CD14-positive monocyte (primary cell): ENCODE data around the gene CFAP97D1. TPM values are rescaled to one million over a fixed set of nuclear protein-coding genes. Genes with fewer than 3 reads are reported as not detected.

Experiments used
- DNase-seq, 3 donors: peaks; one replicate each; pipeline ENCODE4 v3.0.0-alpha.2; 2011 to 2022
- H2AFZ ChIP-seq: 2 replicates; pipeline ENCODE4 v1.6.0; 2012; ENCODE audit warnings: mild to moderate bottlenecking, low read depth, low read length, inconsistent platforms; ENCODE audit not compliant: insufficient read depth, poor library complexity, severe bottlenecking
- H3K27ac ChIP-seq, 2 donors: 1 replicate in 1 of 2; 2 replicates in 1 of 2; pipeline ENCODE4 v1.5.1; 2012 to 2013; ENCODE audit warnings: low read length in 2 of 2, control low read depth in 1 of 2, inconsistent platforms in 1 of 2, low read depth in 1 of 2, mild to moderate bottlenecking in 1 of 2
- H3K27me3 ChIP-seq, 2 donors: one replicate each; pipeline versions ENCODE4 v1.6.0 to v1.6.1; 2011 to 2013; ENCODE audit warnings: low read length in 2 of 2; ENCODE audit not compliant: control insufficient read depth in 2 of 2, insufficient read depth in 2 of 2
- H3K36me3 ChIP-seq, 2 donors: replicated peaks in 1 of 2; 1 replicate in 1 of 2; 2 replicates in 1 of 2; pipeline versions ENCODE4 v1.5.1 to v1.6.1; 2012 to 2013; ENCODE audit warnings: low read length in 2 of 2, control low read depth in 1 of 2, inconsistent platforms in 1 of 2, mild to moderate bottlenecking in 1 of 2; ENCODE audit not compliant: insufficient read depth in 2 of 2, control insufficient read depth in 1 of 2
- H3K4me1 ChIP-seq, 2 donors: 1 replicate in 1 of 2; 2 replicates in 1 of 2; pipeline versions ENCODE4 v1.5.1 to v1.6.1; 2012 to 2013; ENCODE audit warnings: low read length in 2 of 2, control low read depth in 1 of 2, inconsistent platforms in 1 of 2, mild to moderate bottlenecking in 1 of 2, moderate library complexity in 1 of 2; ENCODE audit not compliant: insufficient read depth in 2 of 2, control insufficient read depth in 1 of 2
- H3K4me2 ChIP-seq: replicated peaks from 2 replicates; pipeline ENCODE3; 2012; ENCODE audit warnings: low read length, moderate library complexity, mild to moderate bottlenecking; ENCODE audit not compliant: poor library complexity, severe bottlenecking; ENCODE audit errors: extremely low read depth
- H3K4me3 ChIP-seq, 3 experiments: fragments of 200-600 bp in 1 of 3; sonication (generic) in 1 of 3; replicated peaks in 1 of 3; 1 replicate in 2 of 3; 2 replicates in 1 of 3; pipeline ENCODE4 v1.5.1; 2011 to 2013; ENCODE audit warnings: low read length in 3 of 3, mild to moderate bottlenecking in 3 of 3, control low read depth in 2 of 3, low read depth in 2 of 3, inconsistent platforms in 1 of 3, moderate library complexity in 1 of 3
- H3K79me2 ChIP-seq: 2 replicates; pipeline ENCODE4 v1.6.0; 2012; ENCODE audit warnings: mild to moderate bottlenecking, control low read depth, inconsistent platforms, low read length, moderate library complexity; ENCODE audit not compliant: insufficient read depth
- H3K9ac ChIP-seq: 2 replicates; pipeline ENCODE4 v1.6.0; 2017; ENCODE audit warnings: low read length, mild to moderate bottlenecking; ENCODE audit not compliant: insufficient read depth, poor library complexity, severe bottlenecking
- H3K9me3 ChIP-seq, 2 donors: replicated peaks in 1 of 2; 1 replicate in 1 of 2; 2 replicates in 1 of 2; pipeline versions ENCODE4 v1.5.1 to v1.6.1; 2012 to 2013; ENCODE audit warnings: low read length in 2 of 2, control low read depth in 1 of 2; ENCODE audit not compliant: control insufficient read depth in 1 of 2, insufficient read depth in 1 of 2
- H4K20me1 ChIP-seq: 2 replicates; pipeline ENCODE4 v1.6.0; 2012; ENCODE audit warnings: mild to moderate bottlenecking, low read length, control low read depth, moderate library complexity; ENCODE audit not compliant: insufficient read depth
- H3K27ac Mint-ChIP-seq, 7 donors: one replicate each; pipeline ENCODE4 v1.8.0; 2020; ENCODE audit warnings: mild to moderate bottlenecking in 7 of 7, mixed read lengths in 7 of 7, moderate library complexity in 6 of 7, inconsistent platforms in 2 of 7
- H3K27me3 Mint-ChIP-seq, 3 donors: one replicate each; pipeline ENCODE4 v1.8.0; 2021 to 2022; ENCODE audit warnings: low read depth in 3 of 3, mild to moderate bottlenecking in 3 of 3, mixed read lengths in 3 of 3, moderate library complexity in 3 of 3, inconsistent platforms in 1 of 3
- H3K36me3 Mint-ChIP-seq, 2 donors: one replicate each; pipeline ENCODE4 v1.8.0; 2020; ENCODE audit warnings: mixed read lengths in 2 of 2, inconsistent platforms in 1 of 2, mild to moderate bottlenecking in 1 of 2
- H3K4me1 Mint-ChIP-seq: one replicate; pipeline ENCODE4 v1.8.0; 2020; ENCODE audit warnings: mild to moderate bottlenecking, mixed read lengths
- H3K4me3 Mint-ChIP-seq, 2 donors: one replicate each; pipeline ENCODE4 v1.8.0; 2020; ENCODE audit warnings: mild to moderate bottlenecking in 2 of 2, mixed read lengths in 2 of 2, moderate library complexity in 1 of 2
- H3K9me3 Mint-ChIP-seq, 7 donors: one replicate each; pipeline ENCODE4 v1.8.0; 2020 to 2022; ENCODE audit warnings: mixed read lengths in 7 of 7, mild to moderate bottlenecking in 6 of 7, moderate library complexity in 6 of 7, inconsistent platforms in 2 of 7
- CTCF ChIP-seq: fragments of 200-600 bp; IDR thresholded peaks from one replicate; pipeline ENCODE4 v1.8.0; 2022; ENCODE audit warnings: antibody characterized with exemption, mild to moderate bottlenecking
- WGBS: methylation state at CpG from one replicate; pipeline ENCODE4 v1.1.5; 2013; ENCODE audit warnings: missing lambda C conversion rate; ENCODE audit not compliant: insufficient coverage; 5-methylcytosine and 5-hydroxymethylcytosine counted together
- intact Hi-C, 2 donors: fragments of 100-400 bp; cut with micrococcal nuclease; formaldehyde crosslinking; loops; one replicate each; pipeline versions ENCODE4 v1.15.0 to v1.15.1; 2023
- polyA minus RNA-seq: library from RNA; depleted of rRNA, polyadenylated mRNA; stranded (reverse); fragments of >200 nt; gene quantifications from 2 replicates; pipeline ENCODE4 v1.2.3, GENCODE V29; 2012
- polyA plus RNA-seq, 3 donors: library from polyadenylated mRNA; depleted of rRNA in 1 of 3; unstranded in 2 of 3; stranded (reverse) in 1 of 3; fragments of 300-500 nt in 2 of 3; fragments of >200 nt in 1 of 3; fragmentation: Illumina TruSeq in 2 of 3; gene quantifications; 1 replicate in 2 of 3; 2 replicates in 1 of 3; pipeline ENCODE4 v1.2.3, GENCODE V29; 2012 to 2021
- total RNA-seq, 12 experiments: library from RNA in 1 of 12; stranded (reverse) in 1 of 12; fragments of 120-200 nt in 1 of 12; gene quantifications; one replicate each; pipeline ENCODE4 v1.2.4 and lab custom pipeline; 2013 to 2026; ENCODE audit warnings: mixed read lengths in 6 of 12, inconsistent platforms in 1 of 12

CFAP97D1 gene
- total RNA-seq (2013): 0.04 TPM
- polyA plus RNA-seq (under 1 TPM in 1 of 3 donors, not detected in 2; 0.07 TPM), polyA minus RNA-seq (not detected in 2 replicates), total RNA-seq (lab: John Stamatoyannopoulos, UW) (0.16 to 15.2 (median 2.8) reads per million in 11 experiments)

GRCh38 chr17:43780135-43780534 is at the start of gene CFAP97D1:
CFAP97D1 (plus strand) TSS chr17:43780435; CDS start chr17:43780463, 28 bp downstream.
- Mint-ChIP-seq H3K9me3 (no peaks in the 10 kb centered on the region), H3K27ac (peak within 1 kb of the TSS; percentile 84 to 95 (median 93)), H3K27me3 (peaks cover 0 to 10% (median 4%) of the 10 kb centered on the region in 3 donors), H3K4me1 (peaks cover 78% of the 10 kb centered on the region), H3K4me3 (peak within 1 kb of the TSS; percentile 74 to 83), H3K36me3 (peaks cover 13 to 20% of the 10 kb centered on the region in 2 donors)
- peak within 1 kb of the TSS; percentile 99 for H3K9ac ChIP-seq
- H4K20me1 ChIP-seq: no peaks in the 10 kb centered on the region
- intact Hi-C loops: no loop called here
- H3K4me2 ChIP-seq: peak within 1 kb of the TSS; percentile 88
- H3K79me2 ChIP-seq: peaks cover 36% of the 10 kb centered on the region
- peak in 1 of 3 donors; percentile 46 for DNase-seq
- H3K4me1 ChIP-seq: peaks cover 69 to 89% of the 10 kb centered on the region in 2 donors
- no peaks in the 10 kb centered on the region for H3K9me3 ChIP-seq
- no peak for TF ChIP-seq CTCF
- H3K4me3 ChIP-seq: peak within 1 kb of the TSS; percentile 76 to 84 (median 84)
- H3K36me3 ChIP-seq: peaks cover 5% of the 10 kb centered on the region in 2 donors
- WGBS: 3% methylated on average over 6 of the region's 7 CpGs
- H3K27ac ChIP-seq: peak within 1 kb of the TSS; percentile 86 to 95
- no peaks in the 10 kb centered on the region for H3K27me3 ChIP-seq
- peak within 1 kb of the TSS; percentile 83 for H2AFZ ChIP-seq

- H3K27me3 Mint-ChIP-seq: peaks cover 5% of the 10 kb centered on the region in 3 donors
- no peak overlapping the region for H3K27ac ChIP-seq
- no peaks in the 10 kb centered on the region for H3K79me2 ChIP-seq
- no peak overlapping the region for H3K27ac Mint-ChIP-seq
- no peaks in the 10 kb centered on the region for H3K36me3 ChIP-seq
- no peak overlapping the region for H3K4me3 Mint-ChIP-seq
- TF ChIP-seq CTCF: no peak
- H4K20me1 ChIP-seq: no peaks in the 10 kb centered on the region
- no peak overlapping the region for H3K4me2 ChIP-seq
- no peak overlapping the region for H3K4me3 ChIP-seq
- 90% methylated on average over 2 of the region's 2 CpGs for WGBS
- H3K9ac ChIP-seq: no peak overlapping the region
- H3K36me3 Mint-ChIP-seq: no peaks in the 10 kb centered on the region
- H3K4me1 Mint-ChIP-seq: no peaks in the 10 kb centered on the region
- intact Hi-C loops: no loop called here
- H3K4me1 ChIP-seq: no peaks in the 10 kb centered on the region
- H3K9me3 ChIP-seq: no peaks in the 10 kb centered on the region
- peaks cover 0 to 2% of the 10 kb centered on the region in 2 donors for H3K27me3 ChIP-seq
- no peak overlapping the region for H2AFZ ChIP-seq
- H3K9me3 Mint-ChIP-seq: peaks cover 0 to 8% (median 2%) of the 10 kb centered on the region in 7 donors
- peak in 1 of 3 donors; percentile 13 for DNase-seq
Observed at GRCh38 chr17:43732958-43733357, 47.3 kb upstream of the CFAP97D1 start.
